Measurements from ENCODE around the gene STAB2.
A peak's percentile ranks its signal among the peaks of the same experiment; 100 is the strongest.

The STAB2 gene

GRCh38 chr12:103586791-103587370 lies at the start of gene STAB2:
Gene STAB2, plus strand, starts transcription at chr12:103587273. Its CDS starts 204 bp downstream, at chr12:103587477.
- DNase-seq = no peak

- no peak for DNase-seq
Measured at GRCh38 chr12:103538397-103538796, 48.7 kb upstream of the STAB2 start.

- DNase-seq = no peak
Measured at GRCh38 chr12:103540319-103540718, 46.8 kb upstream of the STAB2 start.

GRCh38 chr12:103542078-103542477 lies 45.0 kb upstream of the STAB2 start:
- no peak for DNase-seq

- DNase-seq = peak; percentile 92
Measured at GRCh38 chr12:103546959-103547358, 40.1 kb upstream of the STAB2 start.

- DNase-seq = peak; percentile 92
Measured at GRCh38 chr12:103547376-103547775, 39.7 kb upstream of the STAB2 start.

- DNase-seq = peak; percentile 74
Measured at GRCh38 chr12:103547929-103548328, 39.1 kb upstream of the STAB2 start.

- peak; percentile 81 for DNase-seq
Measured at GRCh38 chr12:103548622-103549601, 38.2 kb upstream of the STAB2 start.

GRCh38 chr12:103556890-103557627 lies 30.0 kb upstream of the STAB2 start:
- DNase-seq = no peak

GRCh38 chr12:103557628-103558010 lies 29.5 kb upstream of the STAB2 start:
- no peak for DNase-seq

- DNase-seq = no peak
Measured at GRCh38 chr12:103558879-103559278, 28.2 kb upstream of the STAB2 start.

- DNase-seq = no peak
Measured at GRCh38 chr12:103560604-103561101, 26.4 kb upstream of the STAB2 start.

- no peak for DNase-seq
Measured at GRCh38 chr12:103561174-103561573, 25.9 kb upstream of the STAB2 start.

- DNase-seq = no peak
Measured at GRCh38 chr12:103566398-103566797, 20.7 kb upstream of the STAB2 start.

- DNase-seq = no peak
Measured at GRCh38 chr12:103569278-103569677, 17.8 kb upstream of the STAB2 start.

- peak; percentile 48 for DNase-seq
Measured at GRCh38 chr12:103571286-103571685, 15.8 kb upstream of the STAB2 start.

GRCh38 chr12:103572312-103573045 lies 14.6 kb upstream of the STAB2 start:
- no peak for DNase-seq

GRCh38 chr12:103573185-103573584 lies 13.9 kb upstream of the STAB2 start:
- DNase-seq = no peak

- no peak for DNase-seq
Measured at GRCh38 chr12:103578926-103579325, 8.1 kb upstream of the STAB2 start.

GRCh38 chr12:103580026-103580425 lies 7.0 kb upstream of the STAB2 start:
- no peak for DNase-seq

- no peak for DNase-seq
Measured at GRCh38 chr12:103583008-103583407, 4.1 kb upstream of the STAB2 start.

GRCh38 chr12:103586132-103586531 lies 941 bp upstream of the STAB2 start:
- DNase-seq = no peak

GRCh38 chr12:103588680-103589079 lies 1.6 kb downstream of the STAB2 start:
- no peak for DNase-seq
